Activated naive CD8-positive, alpha-beta T cell treated with anti-CD3 and anti-CD28 coated beads for 36 hours (primary cell): ENCODE results near the gene KDM4B. TPM values are rescaled to one million over a fixed set of nuclear protein-coding genes. Genes with fewer than 3 reads are reported as not detected.

Experiments used
- DNase-seq: peaks from one replicate; pipeline ENCODE4 v3.0.0; 2021
- H3K27ac Mint-ChIP-seq: one replicate; pipeline ENCODE4 v1.8.0; 2022; ENCODE audit warnings: mild to moderate bottlenecking, moderate library complexity, mixed read lengths
- H3K27me3 Mint-ChIP-seq: one replicate; pipeline ENCODE4 v1.8.0; 2022; ENCODE audit warnings: mild to moderate bottlenecking, mixed read lengths
- H3K36me3 Mint-ChIP-seq: one replicate; pipeline ENCODE4 v1.8.0; 2021; ENCODE audit warnings: mild to moderate bottlenecking, mixed read lengths
- H3K4me1 Mint-ChIP-seq: one replicate; pipeline ENCODE4 v1.8.0; 2021; ENCODE audit warnings: mixed read lengths
- H3K4me3 Mint-ChIP-seq: one replicate; pipeline ENCODE4 v1.8.0; 2022; ENCODE audit warnings: mild to moderate bottlenecking, moderate library complexity, mixed read lengths
- H3K9me3 Mint-ChIP-seq: one replicate; pipeline ENCODE4 v1.8.0; 2022; ENCODE audit warnings: mixed read lengths
- total RNA-seq, 2 experiments: library from RNA; stranded (reverse); gene quantifications; one replicate each; pipeline ENCODE4 v1.2.3, GENCODE V29; 2021

Gene KDM4B
- total RNA-seq, 2 experiments from 2014 or later: 29.4 to 31.3 TPM

DNA sequence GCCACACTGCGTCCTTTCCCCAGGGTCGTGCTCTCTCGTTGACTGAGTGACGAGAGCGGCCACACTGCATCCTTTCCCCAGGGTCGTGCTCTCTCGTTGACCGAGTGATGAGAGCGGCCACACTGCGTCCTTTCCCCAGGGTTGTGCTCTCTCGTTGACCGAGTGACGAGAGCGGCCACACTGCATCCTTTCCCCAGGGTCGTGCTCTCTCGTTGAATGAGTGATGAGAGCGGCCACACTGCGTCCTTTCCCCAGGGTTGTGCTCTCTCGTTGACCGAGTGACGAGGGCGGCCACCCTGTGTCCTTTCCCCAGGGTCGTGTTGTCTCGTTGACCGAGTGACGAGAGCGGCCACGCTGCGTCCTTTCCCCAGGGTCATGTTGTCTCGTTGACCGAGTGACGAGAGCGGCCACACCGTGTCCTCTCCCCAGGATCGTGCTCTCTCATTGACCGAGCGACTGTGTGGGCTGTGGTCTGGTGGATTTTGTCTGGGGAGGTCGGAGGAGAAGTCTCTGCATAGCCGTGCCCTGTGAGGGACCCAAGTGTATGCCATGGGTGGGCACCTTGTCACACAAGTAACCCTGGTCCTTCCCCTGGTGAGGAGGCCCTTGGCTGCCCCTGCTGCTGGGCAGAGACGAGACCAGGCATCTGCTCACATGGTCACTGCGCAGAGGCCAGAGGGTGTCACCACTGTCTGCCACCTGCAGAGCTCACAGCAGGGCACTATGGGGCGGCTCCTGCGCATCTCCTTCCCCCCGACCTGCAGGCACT is 107.7 kb downstream of the KDM4B start:
- peaks cover 12% of the 10 kb centered on the region for H3K4me1 Mint-ChIP-seq
- H3K27me3 Mint-ChIP-seq: no peaks in the 10 kb centered on the region
- H3K27ac Mint-ChIP-seq: no peak overlapping the region
- H3K36me3 Mint-ChIP-seq: no peaks in the 10 kb centered on the region
- H3K4me3 Mint-ChIP-seq: no peak overlapping the region
- no peaks in the 10 kb centered on the region for H3K9me3 Mint-ChIP-seq
- DNase-seq: no peak

DNA sequence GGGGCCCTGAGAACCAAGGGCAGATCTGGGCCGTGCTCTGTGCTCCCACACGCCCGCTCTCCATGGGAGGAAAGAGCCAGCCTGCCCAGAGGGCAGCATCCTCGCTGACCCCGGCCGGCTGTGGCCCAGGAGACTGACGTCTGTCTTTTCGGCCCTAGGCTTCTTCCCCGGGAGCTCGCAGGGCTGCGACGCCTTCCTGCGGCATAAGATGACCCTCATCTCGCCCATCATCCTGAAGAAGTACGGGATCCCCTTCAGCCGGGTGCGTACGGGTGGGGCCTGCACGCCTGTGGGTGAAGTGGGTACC is 108.2 kb downstream of the KDM4B start:
- Mint-ChIP-seq H3K27ac (no peak overlapping the region), H3K27me3 (no peaks in the 10 kb centered on the region), H3K4me3 (no peak overlapping the region), H3K4me1 (peaks cover 12% of the 10 kb centered on the region), H3K9me3 (no peaks in the 10 kb centered on the region), H3K36me3 (no peaks in the 10 kb centered on the region)
- DNase-seq: no peak

- no peak for DNase-seq
- Mint-ChIP-seq H3K4me1 (peaks cover 12% of the 10 kb centered on the region), H3K4me3 (no peak overlapping the region), H3K9me3 (no peaks in the 10 kb centered on the region), H3K27me3 (no peaks in the 10 kb centered on the region), H3K36me3 (no peaks in the 10 kb centered on the region), H3K27ac (no peak overlapping the region)
Observed at GRCh38 chr19:5078182-5078581, 109.3 kb downstream of the KDM4B start.

DNA sequence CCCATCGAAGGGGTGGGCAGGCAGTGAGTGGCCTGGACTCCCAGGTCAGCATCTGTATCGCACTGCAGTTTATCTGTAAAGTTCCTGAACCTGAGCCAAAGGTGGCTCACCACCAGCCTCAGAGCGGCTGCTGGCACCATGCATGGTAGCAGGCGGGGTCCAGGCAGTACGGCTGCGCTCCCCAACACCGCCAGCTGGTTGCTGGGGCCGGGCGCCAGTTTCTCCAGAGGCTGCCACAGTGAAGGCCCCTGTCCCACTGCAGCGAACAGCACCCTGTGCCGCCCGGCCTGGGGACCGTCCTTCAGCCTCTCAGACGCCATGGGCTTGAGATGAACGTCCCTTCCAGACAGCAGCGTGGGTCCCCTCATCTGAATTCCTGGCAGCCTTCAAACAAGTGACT is 109.8 kb downstream of the KDM4B start:
- H3K9me3 Mint-ChIP-seq: no peaks in the 10 kb centered on the region
- H3K4me1 Mint-ChIP-seq: peaks cover 12% of the 10 kb centered on the region
- no peak overlapping the region for H3K27ac Mint-ChIP-seq
- no peak overlapping the region for H3K4me3 Mint-ChIP-seq
- H3K36me3 Mint-ChIP-seq: no peaks in the 10 kb centered on the region
- no peaks in the 10 kb centered on the region for H3K27me3 Mint-ChIP-seq
- DNase-seq: no peak

DNA sequence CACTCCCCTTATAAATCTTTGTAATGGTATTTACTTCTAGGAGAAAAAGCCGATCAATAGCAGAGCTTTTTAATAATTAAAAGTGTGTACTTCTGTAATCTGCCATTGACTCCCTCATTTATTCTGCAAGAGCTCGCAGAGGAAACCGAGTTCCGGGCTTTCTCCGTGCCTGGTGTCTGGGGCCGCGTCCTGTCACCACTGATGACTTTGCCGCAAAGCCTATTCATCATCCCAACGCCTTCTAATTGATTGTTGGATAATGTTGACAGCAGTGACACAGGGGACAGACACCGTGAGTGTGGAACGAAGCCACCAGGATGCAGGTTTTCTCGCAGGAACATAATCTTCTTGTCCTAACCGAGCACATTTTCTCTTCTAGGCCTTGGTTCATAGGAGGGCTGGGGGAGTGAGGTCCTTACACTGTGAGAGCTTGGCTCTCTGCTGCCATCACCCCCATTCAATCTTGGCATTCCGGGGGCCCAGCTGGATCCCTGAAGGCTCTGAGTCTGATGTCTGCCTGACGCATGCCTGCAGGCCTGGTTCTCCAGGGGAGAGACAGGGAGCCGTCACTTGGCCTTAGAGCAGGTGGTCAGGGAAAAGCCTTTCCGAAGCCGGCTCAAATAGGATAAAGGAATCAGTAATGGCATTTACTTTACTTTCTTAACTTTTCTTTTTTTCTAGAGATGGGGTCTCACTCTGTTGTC is 110.3 kb downstream of the KDM4B start:
- Mint-ChIP-seq H3K9me3 (no peaks in the 10 kb centered on the region), H3K4me1 (peaks cover 7% of the 10 kb centered on the region), H3K27me3 (no peaks in the 10 kb centered on the region), H3K4me3 (no peak overlapping the region), H3K36me3 (no peaks in the 10 kb centered on the region), H3K27ac (no peak overlapping the region)
- no peak for DNase-seq

DNA sequence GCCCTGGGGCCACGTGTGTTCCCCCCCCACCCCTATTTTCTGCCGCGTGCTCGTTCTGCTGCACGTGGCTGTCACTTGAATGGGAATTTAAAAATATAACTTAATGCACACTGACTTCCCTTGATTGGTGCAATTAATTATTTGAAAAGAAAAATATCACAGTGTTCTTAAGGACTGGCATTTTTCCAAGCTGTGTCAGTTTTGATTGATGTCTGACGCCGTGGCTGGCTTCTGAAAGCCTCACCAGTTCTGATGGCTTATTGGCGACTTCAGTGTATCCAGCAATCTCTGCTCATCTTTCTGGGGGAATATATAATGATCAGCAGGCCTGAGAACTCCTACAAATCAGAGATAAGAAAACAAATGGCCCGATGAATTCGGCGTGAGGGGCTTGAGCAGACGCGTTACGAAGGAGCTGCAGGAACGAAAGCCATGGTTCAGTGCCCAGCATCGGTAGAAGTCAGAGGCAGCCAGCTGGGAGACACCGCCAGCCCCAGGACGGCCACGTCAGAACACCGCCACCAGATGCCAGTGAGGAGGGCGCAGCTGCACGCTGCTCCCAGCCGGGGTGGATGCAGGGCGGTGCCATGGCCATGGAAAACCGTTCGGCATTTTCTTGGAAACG is 111.2 kb downstream of the KDM4B start:
- H3K9me3 Mint-ChIP-seq: no peaks in the 10 kb centered on the region
- H3K4me3 Mint-ChIP-seq: no peak overlapping the region
- H3K27me3 Mint-ChIP-seq: no peaks in the 10 kb centered on the region
- H3K4me1 Mint-ChIP-seq: peaks cover 4% of the 10 kb centered on the region
- no peak for DNase-seq
- no peak overlapping the region for H3K27ac Mint-ChIP-seq
- H3K36me3 Mint-ChIP-seq: no peaks in the 10 kb centered on the region

DNA sequence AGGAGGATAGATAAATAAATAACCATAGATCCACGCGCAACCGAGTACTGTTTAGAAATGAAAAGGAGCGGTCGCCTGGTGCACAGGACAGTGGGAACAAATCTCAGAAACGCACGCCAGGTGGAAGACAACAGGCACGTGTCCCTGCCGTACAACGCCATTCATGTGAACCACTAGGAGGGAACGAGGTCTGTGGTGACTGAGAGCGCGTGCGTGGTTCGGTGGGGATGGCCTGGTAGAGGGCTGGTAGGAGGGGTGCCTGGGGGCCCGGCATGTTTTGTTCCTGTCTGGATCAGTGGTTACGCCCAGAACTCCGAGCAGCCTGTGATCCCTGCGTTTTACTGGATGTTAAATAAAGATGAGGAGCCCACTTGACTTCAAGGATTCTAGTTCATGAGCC is 111.9 kb downstream of the KDM4B start:
- Mint-ChIP-seq H3K9me3 (no peaks in the 10 kb centered on the region), H3K27ac (no peak overlapping the region), H3K4me1 (no peaks in the 10 kb centered on the region), H3K4me3 (no peak overlapping the region), H3K36me3 (no peaks in the 10 kb centered on the region), H3K27me3 (no peaks in the 10 kb centered on the region)
- DNase-seq: no peak

GRCh38 chr19:5081443-5082161 is 112.7 kb downstream of the KDM4B start:
- no peak overlapping the region for H3K4me3 Mint-ChIP-seq
- no peak for DNase-seq
- H3K9me3 Mint-ChIP-seq: no peaks in the 10 kb centered on the region

DNA sequence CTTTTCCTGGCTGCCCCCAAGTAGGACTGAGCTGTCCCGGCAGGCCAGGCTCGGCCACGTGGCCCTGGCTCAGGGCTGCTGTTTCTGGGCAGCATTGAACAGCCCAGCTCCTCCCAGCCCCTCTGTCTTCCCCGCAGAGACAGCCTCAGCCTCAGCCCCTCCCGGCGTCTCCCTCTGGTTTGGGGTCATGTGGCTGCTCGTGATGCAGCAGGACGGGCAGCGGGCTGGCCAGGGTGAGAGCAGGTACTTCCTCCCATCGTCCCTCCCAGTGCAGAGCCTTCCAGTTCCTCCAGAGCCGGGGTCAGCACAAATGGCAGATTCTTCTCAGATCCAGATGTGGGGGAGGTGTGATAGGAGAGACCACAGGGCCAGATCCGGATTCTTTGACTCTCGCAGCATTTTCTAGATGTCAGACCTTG is 114.6 kb downstream of the KDM4B start:
- no peak overlapping the region for H3K27ac Mint-ChIP-seq
- H3K4me3 Mint-ChIP-seq: no peak overlapping the region
- H3K27me3 Mint-ChIP-seq: no peaks in the 10 kb centered on the region
- no peak for DNase-seq
- H3K4me1 Mint-ChIP-seq: no peaks in the 10 kb centered on the region
- H3K36me3 Mint-ChIP-seq: no peaks in the 10 kb centered on the region
- no peaks in the 10 kb centered on the region for H3K9me3 Mint-ChIP-seq

More at GRCh38 chr19:5081443-5082161, 112.7 kb downstream of the KDM4B start:
- Mint-ChIP-seq H3K27me3 (no peaks in the 10 kb centered on the region), H3K4me1 (no peaks in the 10 kb centered on the region), H3K27ac (no peak overlapping the region), H3K36me3 (no peaks in the 10 kb centered on the region)

- H3K36me3 Mint-ChIP-seq: no peaks in the 10 kb centered on the region
- no peak for DNase-seq
- no peaks in the 10 kb centered on the region for H3K4me1 Mint-ChIP-seq
- H3K9me3 Mint-ChIP-seq: no peaks in the 10 kb centered on the region
- no peak overlapping the region for H3K4me3 Mint-ChIP-seq
- no peaks in the 10 kb centered on the region for H3K27me3 Mint-ChIP-seq
- no peak overlapping the region for H3K27ac Mint-ChIP-seq
Observed at GRCh38 chr19:5085566-5085965, 116.7 kb downstream of the KDM4B start.

DNA sequence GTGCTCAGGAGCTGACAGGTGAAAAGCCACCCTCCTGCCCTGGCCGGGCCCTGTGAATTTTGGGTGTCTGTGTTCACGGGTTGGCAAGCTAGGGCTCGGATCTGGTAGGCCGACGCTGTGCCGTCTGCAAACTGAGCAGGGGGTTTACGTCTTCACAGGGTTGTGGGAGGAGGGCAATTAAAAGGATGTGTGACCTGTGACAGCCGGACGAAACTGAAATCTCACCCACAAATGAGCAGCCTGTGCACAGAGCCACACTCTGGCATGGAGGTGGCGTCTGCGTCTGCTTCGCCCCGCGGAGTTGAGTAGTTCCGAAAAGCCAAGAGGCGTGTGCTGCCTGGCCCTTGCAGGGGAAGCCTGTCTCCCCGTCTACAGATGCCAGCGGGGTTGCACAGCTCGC is 117.3 kb downstream of the KDM4B start:
- Mint-ChIP-seq H3K9me3 (no peaks in the 10 kb centered on the region), H3K4me1 (no peaks in the 10 kb centered on the region), H3K36me3 (no peaks in the 10 kb centered on the region), H3K4me3 (no peak overlapping the region), H3K27ac (no peak overlapping the region), H3K27me3 (no peaks in the 10 kb centered on the region)
- no peak for DNase-seq

DNA sequence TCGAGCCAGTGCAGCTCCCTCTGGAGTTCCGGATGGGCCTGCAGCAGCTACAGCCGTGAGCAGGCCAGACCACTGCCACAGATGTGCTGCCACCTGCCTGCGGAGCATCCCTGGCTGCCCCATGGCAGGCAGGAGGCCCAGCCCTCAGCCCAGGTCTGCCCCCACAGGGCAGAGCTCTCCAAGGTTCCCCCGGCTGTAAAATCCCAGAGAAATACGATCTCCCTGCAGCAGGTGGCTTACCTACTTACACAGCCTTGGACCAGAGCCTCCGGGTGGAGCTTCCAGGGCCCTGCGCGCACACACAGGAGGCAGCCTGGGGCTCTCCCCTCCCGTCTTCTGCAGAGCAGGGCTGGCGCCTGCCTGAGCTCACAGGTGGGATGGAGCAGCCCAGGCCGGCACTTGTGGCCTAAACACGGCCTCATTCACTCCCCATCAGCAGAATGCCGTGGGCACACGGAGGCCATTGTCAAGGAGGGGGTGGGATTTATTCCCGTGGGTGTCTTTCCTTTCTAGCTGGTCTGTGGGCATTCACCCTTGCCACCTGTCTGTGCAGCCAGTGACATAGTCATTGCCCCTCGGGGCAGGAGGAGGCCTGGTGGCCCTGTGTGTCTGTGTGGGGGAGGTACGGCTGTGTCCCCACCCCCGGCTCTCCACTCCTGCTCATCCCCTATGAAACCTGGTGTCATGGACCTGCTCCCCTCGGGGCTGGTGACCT is 118.0 kb downstream of the KDM4B start:
- no peaks in the 10 kb centered on the region for H3K9me3 Mint-ChIP-seq
- DNase-seq: no peak
- H3K4me3 Mint-ChIP-seq: no peak overlapping the region
- no peaks in the 10 kb centered on the region for H3K4me1 Mint-ChIP-seq
- H3K36me3 Mint-ChIP-seq: no peaks in the 10 kb centered on the region
- H3K27ac Mint-ChIP-seq: no peak overlapping the region
- H3K27me3 Mint-ChIP-seq: no peaks in the 10 kb centered on the region

DNA sequence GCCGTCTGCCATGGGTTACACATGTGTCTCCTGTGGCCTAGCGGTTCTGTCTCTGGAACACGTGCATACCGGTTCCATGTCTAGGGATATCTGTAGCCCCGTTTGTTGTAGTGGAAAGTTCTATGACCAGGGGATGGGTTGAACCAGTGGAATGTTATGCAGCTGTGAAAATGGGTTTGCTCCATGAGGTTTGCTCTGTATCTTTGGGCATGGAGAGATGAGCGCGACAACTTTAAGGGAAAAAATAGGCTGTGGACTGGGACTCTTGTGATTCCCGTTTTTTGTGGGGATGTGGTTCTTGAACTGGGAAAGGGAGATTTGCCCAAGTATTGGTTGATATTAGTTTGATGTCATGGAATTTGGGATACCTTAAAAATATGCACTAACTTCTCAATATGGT is 120.4 kb downstream of the KDM4B start:
- no peaks in the 10 kb centered on the region for H3K36me3 Mint-ChIP-seq
- H3K27ac Mint-ChIP-seq: no peak overlapping the region

DNA sequence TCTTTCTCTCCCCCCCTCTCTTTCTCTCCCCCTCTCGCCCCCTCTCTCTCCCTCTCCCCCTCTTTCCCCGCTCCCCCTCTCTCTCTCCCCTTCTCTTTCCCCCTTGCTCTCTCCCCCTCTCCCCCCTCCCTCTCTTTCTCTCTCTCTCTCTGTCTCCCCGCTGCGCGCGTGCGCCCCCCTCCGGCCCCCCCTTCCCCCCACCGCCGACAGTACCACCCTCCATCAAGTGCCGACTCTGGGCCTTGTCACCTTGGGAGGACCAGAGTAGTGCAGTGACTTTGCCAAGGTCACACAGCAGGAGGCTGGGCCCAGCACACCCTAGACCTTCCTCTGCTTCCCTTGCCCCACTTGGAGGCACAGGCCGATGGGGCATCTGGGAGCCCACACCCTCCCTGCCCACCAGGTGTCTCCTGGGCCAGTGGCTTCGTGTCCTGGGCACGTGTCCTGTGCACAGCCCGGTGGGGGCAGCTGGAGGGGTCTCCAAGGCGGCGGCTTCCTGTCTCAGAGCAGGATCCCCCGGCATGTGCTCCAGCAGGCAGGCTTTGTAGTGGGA is 121.6 kb downstream of the KDM4B start:
- Mint-ChIP-seq H3K27ac (no peak overlapping the region), H3K4me1 (no peaks in the 10 kb centered on the region), H3K27me3 (no peaks in the 10 kb centered on the region), H3K4me3 (no peak overlapping the region), H3K9me3 (no peaks in the 10 kb centered on the region), H3K36me3 (no peaks in the 10 kb centered on the region)
- no peak for DNase-seq

More for the DNA sequence above, 120.4 kb downstream of the KDM4B start:
- Mint-ChIP-seq H3K27me3 (no peaks in the 10 kb centered on the region), H3K4me3 (no peak overlapping the region), H3K4me1 (no peaks in the 10 kb centered on the region), H3K9me3 (no peaks in the 10 kb centered on the region)
- no peak for DNase-seq
